Ovary (tissue), 3 donors: ENCODE results near the gene TGFBR1.

Experiments used
- CTCF ChIP-seq, 3 donors: fragments of 450-650 bp in 2 of 3; fragments of 200-600 bp in 1 of 3; IDR thresholded peaks; one replicate each; pipeline versions ENCODE4 v1.5.1 to v1.8.0; 2016 to 2022; ENCODE audit warnings: antibody characterized with exemption in 3 of 3, mild to moderate bottlenecking in 1 of 3
- EP300 ChIP-seq: sonication (generic); formaldehyde crosslinking; IDR thresholded peaks from one replicate; pipeline ENCODE4 v1.6.1; 2017; ENCODE audit warnings: antibody characterized with exemption
- POLR2A ChIP-seq: fragments of 450-650 bp; IDR thresholded peaks from one replicate; pipeline ENCODE4 v1.6.1; 2017; ENCODE audit warnings: antibody characterized with exemption, mild to moderate bottlenecking, moderate library complexity
- donor health status: DM: no; HTN: no; CAD: no.

- TF ChIP-seq POLR2A (no peak), CTCF (IDR thresholded peaks at IDR 0.05) (no peak), EP300 (no peak)
Measured at GRCh38 chr9:99096409-99096808, 8.5 kb upstream of the TGFBR1 start.
